A549 (cell line): ENCODE data around the gene RPL41. TPM values are rescaled to one million over a fixed set of nuclear protein-coding genes. Genes with fewer than 3 reads are reported as not detected.

Source experiments
- ATAC-seq, 2 experiments: fragments of 200-7000 bp in 1 of 2; fragments of >200 bp in 1 of 2; cut with Nextera tagmentation in 1 of 2; cut with Tn5 transposase in 1 of 2; 3 replicates each; pipeline versions ENCODE4 v1.8.0 to v1.9.1; 2018 to 2020; ENCODE audit warnings: mild to moderate bottlenecking in 1 of 2, moderate library complexity in 1 of 2
- CTCF ChIA-PET: fragments of 300-600 bp; sonication (Branson Sonifier 250); formaldehyde crosslinking; extraction: SDS; loops from one replicate; lab custom pipeline; 2021; ENCODE audit warnings: antibody characterized with exemption, inconsistent platforms; lab: Yijun Ruan, JAX
- POLR2A ChIA-PET: fragments of 350-600 bp; formaldehyde crosslinking; extraction: SDS; loops from one replicate; lab custom pipeline; 2021; ENCODE audit warnings: antibody characterized with exemption, inconsistent platforms; lab: Yijun Ruan, JAX
- DNase-seq, 2 experiments: peaks; one replicate each; pipeline versions ENCODE4 v3.0.0 to v3.0.0-alpha.2; 2011 to 2016; ENCODE audit warnings: low read depth in 1 of 2, low spot score in 1 of 2
- FAIRE-seq: peaks from 2 replicates; lab custom pipeline; 2011; peaks lifted over from hg19 to GRCh38; lab: Jason Lieb, UNC
- H3K27ac ChIP-seq, 2 experiments: fragments of >200 bp; sonication (Bioruptor Twin); formaldehyde crosslinking; 3 replicates each; pipeline ENCODE4 v1.5.1; 2016 to 2017
- H3K4me1 ChIP-seq: fragments of >200 bp; sonication (Bioruptor Twin); formaldehyde crosslinking; 3 replicates; pipeline ENCODE4 v1.6.1; 2016
- H3K4me2 ChIP-seq: fragments of >200 bp; sonication (Bioruptor Twin); formaldehyde crosslinking; 3 replicates; pipeline ENCODE4 v1.6.1; 2016
- H3K4me3 ChIP-seq: fragments of >200 bp; sonication (Bioruptor Twin); formaldehyde crosslinking; 3 replicates; pipeline ENCODE4 v1.5.1; 2016
- H3K9me3 ChIP-seq: fragments of >200 bp; sonication (Bioruptor Twin); formaldehyde crosslinking; 3 replicates; pipeline ENCODE4 v1.6.1; 2016
- BCL3 ChIP-seq: fragments of >200 bp; sonication (Bioruptor Twin); formaldehyde crosslinking; IDR thresholded peaks from 3 replicates; pipeline ENCODE4 v1.6.1; 2016
- BHLHE40 ChIP-seq: IDR thresholded peaks from 2 replicates; pipeline ENCODE4 v1.6.1; 2012; ENCODE audit warnings: low read depth, low read length, inconsistent platforms
- CBX2 ChIP-seq: fragments of 200-600 bp; sonication (generic); IDR thresholded peaks from 2 replicates; pipeline ENCODE4 v1.6.1; 2016; ENCODE audit warnings: low read depth, mild to moderate bottlenecking, borderline replicate concordance
- CEBPB ChIP-seq, 2 experiments: fragments of >200 bp in 1 of 2; sonication (Bioruptor Twin) in 1 of 2; formaldehyde crosslinking in 1 of 2; IDR thresholded peaks; 2 replicates each; pipeline ENCODE4 v1.6.1; 2012 to 2016
- CHD2 ChIP-seq: fragments of 150-350 bp; IDR thresholded peaks from 2 replicates; pipeline ENCODE4 v1.6.1; 2014; ENCODE audit warnings: low read length; ENCODE audit not compliant: partially characterized antibody
- CTCF ChIP-seq: fragments of >200 bp; sonication (Bioruptor Twin); formaldehyde crosslinking; IDR thresholded peaks from 3 replicates; pipeline ENCODE4 v1.5.1; 2016
- E2F6 ChIP-seq: IDR thresholded peaks from 2 replicates; pipeline ENCODE4 v1.6.1; 2012; ENCODE audit warnings: low read depth, borderline replicate concordance
- EP300 ChIP-seq, 2 experiments: fragments of >200 bp; sonication (Bioruptor Twin); formaldehyde crosslinking; IDR thresholded peaks; 2 replicates in 1 of 2; 3 replicates in 1 of 2; pipeline ENCODE4 v1.6.1; 2016 to 2017
- ESRRA ChIP-seq: fragments of 150-350 bp; IDR thresholded peaks from 2 replicates; pipeline ENCODE4 v1.6.1; 2014; ENCODE audit warnings: mild to moderate bottlenecking, low read length, borderline replicate concordance
- FOSB ChIP-seq: fragments of 250-450 bp; sonication (Bioruptor Pico); IDR thresholded peaks from 2 replicates; pipeline ENCODE4 v1.5.0; 2020; ENCODE audit warnings: mild to moderate bottlenecking, moderate library complexity
- FOSL2 ChIP-seq, 2 experiments: fragments of 450-650 bp in 1 of 2; fragments of >200 bp in 1 of 2; sonication (Bioruptor Twin) in 1 of 2; formaldehyde crosslinking; IDR thresholded peaks; 2 replicates each; pipeline versions ENCODE4 v1.5.0 to v1.6.1; 2016 to 2020; ENCODE audit warnings: mild to moderate bottlenecking in 1 of 2, moderate library complexity in 1 of 2
- GATA3 ChIP-seq: IDR thresholded peaks from 2 replicates; pipeline ENCODE4 v1.6.1; 2012; ENCODE audit warnings: borderline replicate concordance
- HOXB13 ChIP-seq: fragments of 250-450 bp; sonication (Bioruptor Pico); IDR thresholded peaks from 2 replicates; pipeline ENCODE4 v1.5.0; 2020; ENCODE audit warnings: low read depth, mild to moderate bottlenecking, moderate library complexity
- JUN ChIP-seq, 2 experiments: fragments of >200 bp; sonication (Bioruptor Twin); formaldehyde crosslinking; IDR thresholded peaks; 2 replicates in 1 of 2; 3 replicates in 1 of 2; pipeline ENCODE4 v1.6.1; 2016 to 2017
- JUNB ChIP-seq: fragments of >200 bp; sonication (Bioruptor Twin); formaldehyde crosslinking; IDR thresholded peaks from 2 replicates; pipeline ENCODE4 v1.6.1; 2016
- MAFK ChIP-seq: fragments of 450-650 bp; IDR thresholded peaks from 2 replicates; pipeline ENCODE4 v1.6.1; 2014; ENCODE audit not compliant: partially characterized antibody
- MAX ChIP-seq: IDR thresholded peaks from 2 replicates; pipeline ENCODE4 v1.6.1; 2012
- NPAS2 ChIP-seq: fragments of 250-450 bp; sonication (Bioruptor Pico); IDR thresholded peaks from 2 replicates; pipeline ENCODE4 v1.8.0; 2022; ENCODE audit warnings: mild to moderate bottlenecking, moderate library complexity, borderline replicate concordance
- NR3C1 ChIP-seq: fragments of >200 bp; sonication (Bioruptor Twin); formaldehyde crosslinking; IDR thresholded peaks from 3 replicates; pipeline ENCODE4 v1.6.1; 2017
- POLR2AphosphoS2 ChIP-seq: conservative IDR thresholded peaks from 2 replicates; pipeline ENCODE4 v1.6.1; 2012; ENCODE audit warnings: low read length, improper control_type of control experiment, inconsistent platforms
- RCOR1 ChIP-seq: fragments of 150-350 bp; IDR thresholded peaks from 2 replicates; pipeline ENCODE4 v1.6.1; 2014; ENCODE audit warnings: antibody characterized with exemption, low read length, low read depth
- RFX5 ChIP-seq: fragments of 450-650 bp; IDR thresholded peaks from 2 replicates; pipeline ENCODE4 v1.7.1; 2014; ENCODE audit warnings: antibody characterized with exemption, mild to moderate bottlenecking, moderate library complexity
- RNF2 ChIP-seq: fragments of 200-600 bp; sonication (generic); IDR thresholded peaks from 2 replicates; pipeline ENCODE4 v1.6.1; 2016; ENCODE audit warnings: low read depth, mild to moderate bottlenecking, antibody characterized with exemption, moderate library complexity, borderline replicate concordance
- SMC3 ChIP-seq: fragments of >200 bp; sonication (Bioruptor Twin); formaldehyde crosslinking; IDR thresholded peaks from 3 replicates; pipeline ENCODE4 v1.6.1; 2018; ENCODE audit warnings: inconsistent platforms
- SREBF2 ChIP-seq: fragments of 450-650 bp; IDR thresholded peaks from 2 replicates; pipeline ENCODE4 v1.6.1; 2014; ENCODE audit warnings: mild to moderate bottlenecking, moderate library complexity
- ZC3H11A ChIP-seq: fragments of 450-650 bp; IDR thresholded peaks from 2 replicates; pipeline ENCODE4 v1.6.1; 2014; ENCODE audit warnings: antibody characterized with exemption, mild to moderate bottlenecking
- ZNF302 ChIP-seq: fragments of 250-450 bp; sonication (Bioruptor Pico); IDR thresholded peaks from 2 replicates; pipeline ENCODE4 v1.9.0; 2021; ENCODE audit warnings: inconsistent platforms, mild to moderate bottlenecking, moderate library complexity
- WGBS: methylation state at CpG from one replicate; pipeline ENCODE4 v1.1.6; 2017; ENCODE audit errors: missing lambda C conversion rate; 5-methylcytosine and 5-hydroxymethylcytosine counted together
- polyA plus RNA-seq, 4 experiments: library from polyadenylated mRNA; depleted of rRNA in 3 of 4; stranded (reverse); fragments of >200 nt; fragmentation: RNase III in 1 of 4; extraction: RNeasy Plus Mini Kit Qiagen cat#74134 plus additional on column Dnase treatment in 1 of 4; gene quantifications; 2 replicates in 3 of 4; 3 replicates in 1 of 4; pipeline ENCODE4 v1.2.3, GENCODE V29; 2011 to 2017

The RPL41 gene
- polyA plus RNA-seq, 2 of the 4 experiments (the other 2 are of a cell fraction): 8,804 to 9,351 TPM

GRCh38 chr12:56086096-56086495 lies 30.3 kb upstream of the RPL41 start:
- Histone ChIP-seq H3K9me3 (no peaks in the 10 kb centered on the region), H3K4me3 (no peak overlapping the region), H3K4me2 (no peak overlapping the region), H3K4me1 (peaks cover 19% of the 10 kb centered on the region), H3K27ac (no peak overlapping the region)
- no peak for ATAC-seq
- TF ChIP-seq JUNB (no peak), GATA3 (no peak), HOXB13 (CRISPR knock-in tag) (no peak), ZNF302 (CRISPR knock-in tag) (no peak), JUN (IDR thresholded peaks at IDR 0.05) (no peak), BHLHE40 (no peak), MAFK (no peak), CTCF (no peak), RFX5 (no peak)
- whole genome bisulfite sequencing: 77% methylated on average over 3 of the region's 3 CpGs
- ChIA-PET POLR2A (interaction anchor here (0.7 to 2.1 kb wide), 2 partner anchors 18 to 172 kb away, joined by 4 to 6 read pairs; partner anchors contain the start of gene PA2G4), CTCF (interaction anchor here (1.3 to 1.9 kb wide), 5 partner anchors 11 to 56 kb away, joined by 4 to 6 read pairs (median 5); partner anchors contain the start of gene ZC3H10)
- no peak for FAIRE-seq
- DNase-seq: no peak

- Histone ChIP-seq H3K4me3 (no peak overlapping the region), H3K4me2 (no peak overlapping the region), H3K27ac (no peak overlapping the region), H3K4me1 (peaks cover 14% of the 10 kb centered on the region), H3K9me3 (no peaks in the 10 kb centered on the region)
- ATAC-seq: no peak
- FAIRE-seq: no peak
- POLR2A ChIA-PET: interaction anchor here (0.7 kb wide), 1 partner anchor 171 kb away, joined by 4 read pairs; no protein-coding TSS in a partner anchor
- WGBS: 79% methylated on average over 6 of the region's 6 CpGs
- DNase-seq: no peak
- CTCF ChIA-PET: interaction anchor here (1.3 to 1.9 kb wide), 5 partner anchors 10 to 57 kb away, joined by 4 to 6 read pairs (median 5); partner anchors contain the start of gene ZC3H10
- TF ChIP-seq SMC3 (no peak), MAFK (no peak), POLR2AphosphoS2 (no peak), ESRRA (no peak), E2F6 (no peak)
- TF ChIP-seq, all 56 proteins: peak for 0
These were observed 29.8 kb upstream of the RPL41 start for GRCh38 chr12:56086608-56087007.

- TF ChIP-seq RCOR1: no peak
- no peak for TF ChIP-seq FOSL2 (IDR thresholded peaks at IDR 0.05)
- no peak for TF ChIP-seq FOSL2 (CRISPR knock-in tag; IDR thresholded peaks at IDR 0.05)
- TF ChIP-seq ZC3H11A: no peak
- TF ChIP-seq JUN (IDR thresholded peaks at IDR 0.05): no peak
- TF ChIP-seq BCL3: no peak
- no peak for TF ChIP-seq NR3C1
- TF ChIP-seq NPAS2 (CRISPR knock-in tag): no peak
- TF ChIP-seq EP300 (IDR thresholded peaks at IDR 0.05): no peak
- TF ChIP-seq MAX: no peak
- no peak for TF ChIP-seq RNF2
- TF ChIP-seq FOSB (CRISPR knock-in tag): no peak
- TF ChIP-seq CEBPB (IDR thresholded peaks at IDR 0.05): no peak
- no peak for TF ChIP-seq CHD2
- no peak for TF ChIP-seq ZNF302 (CRISPR knock-in tag)
- TF ChIP-seq CBX2: no peak
- TF ChIP-seq SREBF2: no peak
- TF ChIP-seq POLR2AphosphoS2: no peak
- no peak for TF ChIP-seq GATA3
- TF ChIP-seq, all 56 proteins: peak for 0
- POLR2A ChIA-PET: no interaction called here
- Histone ChIP-seq H3K27ac (no peak overlapping the region), H3K4me3 (no peak overlapping the region), H3K4me2 (no peak overlapping the region), H3K4me1 (peaks cover 8% of the 10 kb centered on the region), H3K9me3 (no peaks in the 10 kb centered on the region)
- ATAC-seq (peak in 1 of 2 experiments; percentile 48; a peak in 2 of 6 replicates), DNase-seq (peak in 1 of 2 experiments; percentile 45), FAIRE-seq (no peak)
- WGBS: 66% methylated on average over 6 of the region's 6 CpGs
- CTCF ChIA-PET: interaction anchor here (0.6 to 1.9 kb wide), 3 partner anchors 8 to 43 kb away, joined by 3 to 5 read pairs (median 4); partner anchors contain the start of gene ZC3H10
These were observed 29.2 kb upstream of the RPL41 start for GRCh38 chr12:56087220-56087619.
